Stomach (tissue), 4 donors: ENCODE measurements around the gene NUP133.

Source experiments
- EP300 ChIP-seq: sonication (generic); formaldehyde crosslinking; IDR thresholded peaks from one replicate; pipeline ENCODE4 v1.6.1; 2017; ENCODE audit warnings: antibody characterized with exemption
- POLR2AphosphoS5 ChIP-seq, 3 donors: sonication (generic); formaldehyde crosslinking; IDR thresholded peaks; one replicate each; pipeline ENCODE4 v1.6.1; 2016; ENCODE audit warnings: antibody characterized with exemption in 3 of 3
- TF ChIP-seq, protein P1 (sequence below), 7 experiments: fragments of 450-650 bp in 4 of 7; fragments of 200-600 bp in 3 of 7; sonication (generic) in 3 of 7; IDR thresholded peaks; one replicate each; pipeline ENCODE4 v1.5.1; 2016 to 2019; ENCODE audit warnings: antibody characterized with exemption in 7 of 7, control low read depth in 2 of 7, mild to moderate bottlenecking in 1 of 7

DNA sequence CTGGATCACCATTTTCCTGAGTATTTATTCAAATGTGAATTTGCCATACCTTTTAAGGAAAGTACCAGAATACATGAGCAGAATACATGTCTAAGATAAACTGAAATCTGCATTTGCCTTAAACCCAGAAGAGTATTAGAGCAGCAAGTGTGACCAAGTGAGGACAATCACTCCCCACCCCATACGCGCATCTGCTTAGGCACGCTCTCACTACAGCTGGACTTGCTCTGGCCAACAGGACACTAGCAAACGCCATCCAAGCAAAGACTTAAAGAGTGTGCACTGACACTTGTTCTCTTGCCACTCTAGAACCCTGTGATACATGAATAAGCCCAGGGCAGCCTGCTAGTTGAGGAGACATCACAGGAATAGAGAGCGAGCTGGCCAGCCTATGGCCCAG is 25.6 kb downstream of the NUP133 start:
- TF ChIP-seq, protein P1, sequence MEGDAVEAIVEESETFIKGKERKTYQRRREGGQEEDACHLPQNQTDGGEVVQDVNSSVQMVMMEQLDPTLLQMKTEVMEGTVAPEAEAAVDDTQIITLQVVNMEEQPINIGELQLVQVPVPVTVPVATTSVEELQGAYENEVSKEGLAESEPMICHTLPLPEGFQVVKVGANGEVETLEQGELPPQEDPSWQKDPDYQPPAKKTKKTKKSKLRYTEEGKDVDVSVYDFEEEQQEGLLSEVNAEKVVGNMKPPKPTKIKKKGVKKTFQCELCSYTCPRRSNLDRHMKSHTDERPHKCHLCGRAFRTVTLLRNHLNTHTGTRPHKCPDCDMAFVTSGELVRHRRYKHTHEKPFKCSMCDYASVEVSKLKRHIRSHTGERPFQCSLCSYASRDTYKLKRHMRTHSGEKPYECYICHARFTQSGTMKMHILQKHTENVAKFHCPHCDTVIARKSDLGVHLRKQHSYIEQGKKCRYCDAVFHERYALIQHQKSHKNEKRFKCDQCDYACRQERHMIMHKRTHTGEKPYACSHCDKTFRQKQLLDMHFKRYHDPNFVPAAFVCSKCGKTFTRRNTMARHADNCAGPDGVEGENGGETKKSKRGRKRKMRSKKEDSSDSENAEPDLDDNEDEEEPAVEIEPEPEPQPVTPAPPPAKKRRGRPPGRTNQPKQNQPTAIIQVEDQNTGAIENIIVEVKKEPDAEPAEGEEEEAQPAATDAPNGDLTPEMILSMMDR (IDR thresholded peaks at IDR 0.05) = no peak
- TF ChIP-seq EP300 (no peak), POLR2AphosphoS5 (IDR thresholded peaks at IDR 0.05) (no peak)
